Panc1 (cell line): ENCODE measurements around the gene RALA. TPM values are rescaled to one million over a fixed set of nuclear protein-coding genes. Genes with fewer than 3 reads are reported as not detected.
A peak's percentile ranks its signal among the peaks of the same experiment; 100 is the strongest.

Experiments used
- ATAC-seq: fragments of 200-7000 bp; cut with Tn5 transposase; 2 replicates; pipeline ENCODE4 v1.9.1; 2020; ENCODE audit warnings: mild to moderate bottlenecking, moderate library complexity
- BruUV-seq: library from RNA; stranded (reverse); fragments of 400-500 nt; replicated peaks from 2 replicates; lab custom pipeline; 2021; lab: Mats Ljungman, UMichigan
- CTCF ChIA-PET: fragments of 300-600 bp; sonication (Branson Sonifier 250); formaldehyde crosslinking; loops from one replicate; lab custom pipeline; 2022; ENCODE audit warnings: antibody characterized with exemption; lab: Charles Lee
- POLR2A ChIA-PET: fragments of 300-600 bp; sonication (Branson Sonifier 250); formaldehyde crosslinking; loops from one replicate; lab custom pipeline; 2022; ENCODE audit warnings: antibody characterized with exemption; lab: Charles Lee
- DNase-seq: peaks from one replicate; pipeline ENCODE4 v3.0.0-alpha.2; 2010; ENCODE audit warnings: low read depth, low spot score
- H3K27ac ChIP-seq: 2 replicates; pipeline ENCODE4 v1.5.1; 2011; ENCODE audit warnings: mild to moderate bottlenecking, low read length, inconsistent platforms
- H3K27me3 ChIP-seq: fragments of 200-500 bp; sonication (Bioruptor generic); 2 replicates; pipeline ENCODE4 v1.6.0; 2014; ENCODE audit warnings: low read length, inconsistent platforms; ENCODE audit not compliant: control insufficient read depth, insufficient read depth
- H3K36me3 ChIP-seq: fragments of 200-500 bp; sonication (Bioruptor generic); 2 replicates; pipeline ENCODE4 v1.5.1; 2014; ENCODE audit warnings: inconsistent platforms, mild to moderate bottlenecking, low read length, moderate library complexity; ENCODE audit not compliant: control insufficient read depth, insufficient read depth
- H3K4me1 ChIP-seq: 2 replicates; pipeline ENCODE4 v1.5.1; 2011; ENCODE audit warnings: inconsistent platforms, mild to moderate bottlenecking, low read length, moderate library complexity; ENCODE audit not compliant: control insufficient read depth, insufficient read depth
- H3K4me3 ChIP-seq, 2 experiments: 2 replicates each; pipeline ENCODE4 v1.5.1; 2011 to 2012; ENCODE audit warnings: low read depth in 2 of 2, low read length in 2 of 2, mild to moderate bottlenecking in 2 of 2, inconsistent platforms in 1 of 2, moderate library complexity in 1 of 2
- H3K9me3 ChIP-seq: fragments of 200-500 bp; sonication (Bioruptor generic); 2 replicates; pipeline ENCODE4 v1.5.1; 2014; ENCODE audit warnings: low read depth, mild to moderate bottlenecking, inconsistent platforms, low read length, moderate library complexity; ENCODE audit not compliant: control insufficient read depth, insufficient read depth
- POLR2AphosphoS5 ChIP-seq: IDR thresholded peaks from 2 replicates; pipeline ENCODE4 v1.6.1; 2012; ENCODE audit warnings: mild to moderate bottlenecking, low read depth, low read length, moderate library complexity
- SIN3A ChIP-seq: IDR thresholded peaks from 2 replicates; pipeline ENCODE4 v1.6.1; 2012; ENCODE audit warnings: low read depth, mild to moderate bottlenecking, low read length, moderate library complexity, borderline replicate concordance; ENCODE audit not compliant: insufficient read depth
- TCF7L2 ChIP-seq: IDR thresholded peaks from 2 replicates; pipeline ENCODE4 v1.6.1; 2011; ENCODE audit warnings: mild to moderate bottlenecking, low read depth, low read length, inconsistent platforms
- in situ Hi-C: cut with HindIII; loops from 2 replicates; pipeline ENCODE4 v1.10.0; 2016; ENCODE audit warnings: low sequenced_read_pairs, low pct_unique_long_range_greater_than_20kb
- intact Hi-C: fragments of 100-400 bp; cut with micrococcal nuclease; formaldehyde crosslinking; loops from one replicate; pipeline ENCODE4 v1.10.0; 2022; ENCODE audit not compliant: unreplicated experiment
- total RNA-seq: library from RNA; stranded (reverse); gene quantifications from one replicate; pipeline ENCODE4 v1.2.1, GENCODE V29; 2021; ENCODE audit not compliant: unreplicated experiment
- TF ChIP-seq, protein P1 (sequence below), 2 experiments: IDR thresholded peaks; 2 replicates each; pipeline ENCODE4 v1.6.1; 2011 to 2012; ENCODE audit warnings: low read depth in 2 of 2, control low read depth in 1 of 2, low read length in 1 of 2, mild to moderate bottlenecking in 1 of 2, moderate library complexity in 1 of 2; ENCODE audit not compliant: insufficient read depth in 1 of 2
- TF ChIP-seq, protein P2 (sequence below): fragments of 450-650 bp; IDR thresholded peaks from 2 replicates; pipeline ENCODE4 v1.5.1; 2017; ENCODE audit warnings: mild to moderate bottlenecking

The RALA gene
- total RNA-seq, 1 experiment from 2014 or later: 34.3 TPM

DNA sequence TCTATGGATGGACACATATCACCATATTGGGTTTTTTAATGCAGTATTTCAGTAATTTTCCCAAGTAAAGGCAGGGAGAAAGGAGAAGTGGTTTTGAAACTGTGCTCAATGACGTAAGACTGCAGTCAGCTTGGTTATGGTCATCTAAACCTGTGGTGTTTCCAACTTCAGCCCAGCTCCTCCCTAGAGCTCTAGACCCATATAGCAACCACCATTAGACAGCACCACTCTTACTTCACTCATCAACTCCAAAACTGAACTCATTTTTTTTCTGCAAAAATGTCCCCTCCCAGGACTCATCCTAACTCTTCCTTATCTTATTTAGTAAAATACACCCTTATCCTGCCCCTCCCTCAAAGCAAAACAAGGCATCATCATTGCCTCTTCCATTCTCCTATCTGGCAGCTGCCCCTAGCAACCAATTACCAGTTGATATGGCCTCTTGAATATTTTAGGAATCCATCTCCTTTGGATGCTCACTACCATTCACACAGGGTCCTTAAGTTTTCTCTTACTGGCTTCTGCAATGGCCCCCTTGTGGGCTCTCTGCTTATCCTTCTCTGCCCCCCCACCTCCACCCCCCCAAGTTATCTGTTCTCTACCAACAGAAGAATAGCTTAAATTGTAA, 1.5 kb upstream of the RALA start:
- BruUV-seq: no TSS peak
- in situ Hi-C loops: no loop called here
- intact Hi-C loops: no loop called here
- H3K27ac ChIP-seq: peak overlapping the region; percentile 96; the same call in 1 of the 2 replicates
- ChIA-PET CTCF (no interaction called here), POLR2A (no interaction called here)
- no peaks in the 10 kb centered on the region for H3K36me3 ChIP-seq
- TF ChIP-seq POLR2AphosphoS5 (no peak), TCF7L2 (no peak), SIN3A (no peak)
- TF ChIP-seq, protein P1, sequence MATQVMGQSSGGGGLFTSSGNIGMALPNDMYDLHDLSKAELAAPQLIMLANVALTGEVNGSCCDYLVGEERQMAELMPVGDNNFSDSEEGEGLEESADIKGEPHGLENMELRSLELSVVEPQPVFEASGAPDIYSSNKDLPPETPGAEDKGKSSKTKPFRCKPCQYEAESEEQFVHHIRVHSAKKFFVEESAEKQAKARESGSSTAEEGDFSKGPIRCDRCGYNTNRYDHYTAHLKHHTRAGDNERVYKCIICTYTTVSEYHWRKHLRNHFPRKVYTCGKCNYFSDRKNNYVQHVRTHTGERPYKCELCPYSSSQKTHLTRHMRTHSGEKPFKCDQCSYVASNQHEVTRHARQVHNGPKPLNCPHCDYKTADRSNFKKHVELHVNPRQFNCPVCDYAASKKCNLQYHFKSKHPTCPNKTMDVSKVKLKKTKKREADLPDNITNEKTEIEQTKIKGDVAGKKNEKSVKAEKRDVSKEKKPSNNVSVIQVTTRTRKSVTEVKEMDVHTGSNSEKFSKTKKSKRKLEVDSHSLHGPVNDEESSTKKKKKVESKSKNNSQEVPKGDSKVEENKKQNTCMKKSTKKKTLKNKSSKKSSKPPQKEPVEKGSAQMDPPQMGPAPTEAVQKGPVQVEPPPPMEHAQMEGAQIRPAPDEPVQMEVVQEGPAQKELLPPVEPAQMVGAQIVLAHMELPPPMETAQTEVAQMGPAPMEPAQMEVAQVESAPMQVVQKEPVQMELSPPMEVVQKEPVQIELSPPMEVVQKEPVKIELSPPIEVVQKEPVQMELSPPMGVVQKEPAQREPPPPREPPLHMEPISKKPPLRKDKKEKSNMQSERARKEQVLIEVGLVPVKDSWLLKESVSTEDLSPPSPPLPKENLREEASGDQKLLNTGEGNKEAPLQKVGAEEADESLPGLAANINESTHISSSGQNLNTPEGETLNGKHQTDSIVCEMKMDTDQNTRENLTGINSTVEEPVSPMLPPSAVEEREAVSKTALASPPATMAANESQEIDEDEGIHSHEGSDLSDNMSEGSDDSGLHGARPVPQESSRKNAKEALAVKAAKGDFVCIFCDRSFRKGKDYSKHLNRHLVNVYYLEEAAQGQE (IDR thresholded peaks at IDR 0.05; ENCODE audit: insufficient read depth in 1 of 2, low read depth in 2 of 2, low read length in 1 of 2): no peak
- TF ChIP-seq, protein P2, sequence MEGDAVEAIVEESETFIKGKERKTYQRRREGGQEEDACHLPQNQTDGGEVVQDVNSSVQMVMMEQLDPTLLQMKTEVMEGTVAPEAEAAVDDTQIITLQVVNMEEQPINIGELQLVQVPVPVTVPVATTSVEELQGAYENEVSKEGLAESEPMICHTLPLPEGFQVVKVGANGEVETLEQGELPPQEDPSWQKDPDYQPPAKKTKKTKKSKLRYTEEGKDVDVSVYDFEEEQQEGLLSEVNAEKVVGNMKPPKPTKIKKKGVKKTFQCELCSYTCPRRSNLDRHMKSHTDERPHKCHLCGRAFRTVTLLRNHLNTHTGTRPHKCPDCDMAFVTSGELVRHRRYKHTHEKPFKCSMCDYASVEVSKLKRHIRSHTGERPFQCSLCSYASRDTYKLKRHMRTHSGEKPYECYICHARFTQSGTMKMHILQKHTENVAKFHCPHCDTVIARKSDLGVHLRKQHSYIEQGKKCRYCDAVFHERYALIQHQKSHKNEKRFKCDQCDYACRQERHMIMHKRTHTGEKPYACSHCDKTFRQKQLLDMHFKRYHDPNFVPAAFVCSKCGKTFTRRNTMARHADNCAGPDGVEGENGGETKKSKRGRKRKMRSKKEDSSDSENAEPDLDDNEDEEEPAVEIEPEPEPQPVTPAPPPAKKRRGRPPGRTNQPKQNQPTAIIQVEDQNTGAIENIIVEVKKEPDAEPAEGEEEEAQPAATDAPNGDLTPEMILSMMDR: no peak; the same call in 1 of the 2 replicates
- DNase-seq (no peak), ATAC-seq (no peak)
- no peaks in the 10 kb centered on the region for H3K9me3 ChIP-seq
- H3K4me1 ChIP-seq: peaks cover 26% of the 10 kb centered on the region
- no peak overlapping the region for H3K4me3 ChIP-seq
- H3K27me3 ChIP-seq: 0 out of 2 replicates have a peak, but pooled peaks cover 2% of the 10 kb centered on the region

DNA sequence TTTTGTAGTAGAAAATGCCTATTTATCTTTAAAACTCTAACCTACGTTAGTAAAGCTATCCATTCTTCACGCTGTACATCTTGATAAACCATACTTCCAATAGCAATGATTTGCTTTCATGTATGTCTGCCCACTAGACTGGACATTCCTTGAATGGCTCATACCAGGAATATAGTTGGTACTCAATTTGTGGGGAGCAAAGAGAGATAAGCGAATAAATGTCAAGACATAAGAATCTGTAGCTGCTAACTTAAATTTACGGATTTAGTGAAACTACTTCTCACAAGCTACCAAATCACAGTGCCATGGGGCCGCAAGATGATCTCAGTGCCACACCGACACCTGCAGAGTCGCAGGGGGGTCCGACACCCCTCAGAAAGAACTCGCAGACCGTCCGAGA, 763 bp upstream of the RALA start:
- in situ Hi-C loops: no loop called here
- intact Hi-C loops: no loop called here
- DNase-seq (no peak), ATAC-seq (no peak)
- CTCF ChIA-PET: no interaction called here
- Histone ChIP-seq H3K36me3 (no peaks in the 10 kb centered on the region), H3K27me3 (0 out of 2 replicates have a peak, but pooled peaks cover 2% of the 10 kb centered on the region), H3K4me1 (peaks cover 28% of the 10 kb centered on the region), H3K4me3 (peak overlapping the region; percentile 75 to 85), H3K9me3 (no peaks in the 10 kb centered on the region), H3K27ac (peak overlapping the region; percentile 96)
- BruUV-seq: TSS peak; percentile 86
- POLR2A ChIA-PET: no interaction called here
- no peak for TF ChIP-seq TCF7L2

DNA sequence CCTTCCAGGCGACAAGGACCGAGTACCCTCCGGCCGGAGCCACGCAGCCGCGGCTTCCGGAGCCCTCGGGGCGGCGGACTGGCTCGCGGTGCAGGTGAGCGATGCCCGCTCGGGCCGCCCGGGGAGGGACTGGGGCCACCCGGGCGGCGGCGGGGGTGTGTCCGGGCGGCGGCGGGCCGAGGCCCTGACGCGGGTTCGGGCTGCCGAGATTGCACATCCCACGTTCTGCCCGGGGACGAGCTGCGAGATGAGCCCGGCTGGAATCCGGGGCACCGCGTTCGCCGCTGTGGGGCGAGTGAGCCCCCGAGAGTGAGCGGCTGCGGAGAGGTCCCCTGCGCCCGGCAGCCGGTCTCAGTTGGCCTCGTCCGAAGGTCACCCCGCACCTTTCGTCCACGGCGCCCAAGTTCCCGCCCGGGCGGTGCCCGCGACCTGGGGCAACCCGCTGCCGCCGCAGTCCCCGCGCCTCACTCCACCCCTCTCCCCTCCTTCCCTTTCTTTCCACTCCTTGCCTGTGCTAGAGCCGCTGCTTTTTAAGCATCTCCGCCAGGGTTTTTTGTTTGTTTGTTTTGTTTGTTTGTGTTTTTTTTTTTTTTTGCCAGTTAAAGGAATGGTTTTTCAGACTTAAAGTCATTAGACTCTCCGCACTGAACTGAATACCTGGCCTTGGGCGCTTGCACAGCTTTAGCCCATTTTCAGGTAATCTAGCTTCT, 515 bp downstream of the RALA start:
- peak overlapping the region; percentile 96 for H3K27ac ChIP-seq
- no TSS peak for BruUV-seq
- ATAC-seq (peak; percentile 84), DNase-seq (no peak)
- H3K4me1 ChIP-seq: peaks cover 32% of the 10 kb centered on the region
- H3K4me3 ChIP-seq: peak overlapping the region; percentile 75 to 85
- intact Hi-C loops (no loop called here), in situ Hi-C loops (no loop called here)
- CTCF ChIA-PET: no interaction called here
- TF ChIP-seq POLR2AphosphoS5: no peak
- TF ChIP-seq TCF7L2: no peak
- TF ChIP-seq, protein P1 (IDR thresholded peaks at IDR 0.05; ENCODE audit: insufficient read depth in 1 of 2, low read depth in 2 of 2, low read length in 1 of 2): no peak
- TF ChIP-seq SIN3A: no peak; the same call in 1 of the 2 replicates
- TF ChIP-seq, protein P2: no peak
- no peaks in the 10 kb centered on the region for H3K36me3 ChIP-seq
- POLR2A ChIA-PET: interaction anchor here (0.9 to 1.5 kb wide), 2 partner anchors 14 to 124 kb away, joined by 3 to 4 read pairs; no protein-coding TSS in a partner anchor
- no peaks in the 10 kb centered on the region for H3K9me3 ChIP-seq
- 0 out of 2 replicates have a peak, but pooled peaks cover 2% of the 10 kb centered on the region for H3K27me3 ChIP-seq
